DMS53 (cell line): Measurements from ENCODE around the gene ZBTB38.

Experiments
- DNase-seq: peaks from one replicate; lab custom pipeline; 2025; lab: John Stamatoyannopoulos, UW

The ZBTB38 gene

GRCh38 chr3:141338881-141339280 is 29.4 kb upstream of the ZBTB38 start:
- no peak for DNase-seq

- no peak for DNase-seq
These were observed 26.8 kb upstream of the ZBTB38 start for GRCh38 chr3:141341536-141341935.

- no peak for DNase-seq
These were observed 25.9 kb upstream of the ZBTB38 start for GRCh38 chr3:141342386-141342785.

GRCh38 chr3:141343077-141343476 is 25.2 kb upstream of the ZBTB38 start:
- no peak for DNase-seq

GRCh38 chr3:141343865-141344271 is 24.4 kb upstream of the ZBTB38 start:
- DNase-seq = no peak

GRCh38 chr3:141345528-141345927 is 22.8 kb upstream of the ZBTB38 start:
- no peak for DNase-seq

GRCh38 chr3:141346007-141346406 is 22.3 kb upstream of the ZBTB38 start:
- no peak for DNase-seq

GRCh38 chr3:141346418-141346817 is 21.9 kb upstream of the ZBTB38 start:
- DNase-seq = no peak

- DNase-seq = no peak
These were observed 21.5 kb upstream of the ZBTB38 start for GRCh38 chr3:141346839-141347238.

- DNase-seq = no peak
These were observed 19.5 kb upstream of the ZBTB38 start for GRCh38 chr3:141348837-141349236.

- DNase-seq = no peak
These were observed 18.6 kb upstream of the ZBTB38 start for GRCh38 chr3:141349711-141350110.

- DNase-seq = no peak
These were observed 17.6 kb upstream of the ZBTB38 start for GRCh38 chr3:141350666-141351065.

- DNase-seq = no peak
These were observed 15.9 kb upstream of the ZBTB38 start for GRCh38 chr3:141352262-141352984.

GRCh38 chr3:141353652-141354495 is 14.4 kb upstream of the ZBTB38 start:
- DNase-seq = no peak

- no peak for DNase-seq
These were observed 13.8 kb upstream of the ZBTB38 start for GRCh38 chr3:141354517-141354916.

- DNase-seq = no peak
These were observed 13.1 kb upstream of the ZBTB38 start for GRCh38 chr3:141355242-141355641.

- no peak for DNase-seq
These were observed 12.3 kb upstream of the ZBTB38 start for GRCh38 chr3:141356046-141356445.

GRCh38 chr3:141360888-141361598 is 7.3 kb upstream of the ZBTB38 start:
- peak; percentile 95 for DNase-seq

- no peak for DNase-seq
These were observed 5.6 kb upstream of the ZBTB38 start for GRCh38 chr3:141362736-141363135.

- no peak for DNase-seq
These were observed 3.1 kb upstream of the ZBTB38 start for GRCh38 chr3:141365201-141365600.

- peak; percentile 8 for DNase-seq
These were observed 1.8 kb upstream of the ZBTB38 start for GRCh38 chr3:141366285-141367037.
